ENCODE results near the gene SUN1.

The SUN1 gene

DNA sequence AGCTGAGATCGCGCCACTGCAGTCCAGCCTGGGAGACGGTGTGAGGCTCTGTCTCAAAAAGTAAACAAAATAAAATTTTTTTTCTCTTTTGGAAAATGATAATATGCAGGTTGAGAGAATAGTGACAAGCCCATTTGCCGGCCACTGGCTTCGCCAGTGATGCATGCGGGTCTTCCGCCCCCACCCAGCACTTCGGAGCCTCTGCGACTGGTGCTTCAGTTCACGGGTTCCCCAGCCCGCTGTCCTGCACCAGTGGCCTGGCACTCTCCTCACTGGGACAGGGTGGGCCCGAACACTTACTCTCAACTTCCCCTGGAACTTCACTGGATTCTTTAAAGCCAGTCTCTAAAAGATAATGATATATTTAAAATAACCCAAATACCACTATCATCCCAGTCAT, 2.7 kb downstream of the SUN1 start:
- H3K4me3 ChIP-seq (replicated peaks; ENCODE audit: low read depth, low read length): no peak overlapping the region
- no peak for DNase-seq (ENCODE audit: extremely low read depth, low read depth)
- TF ChIP-seq, protein P1, sequence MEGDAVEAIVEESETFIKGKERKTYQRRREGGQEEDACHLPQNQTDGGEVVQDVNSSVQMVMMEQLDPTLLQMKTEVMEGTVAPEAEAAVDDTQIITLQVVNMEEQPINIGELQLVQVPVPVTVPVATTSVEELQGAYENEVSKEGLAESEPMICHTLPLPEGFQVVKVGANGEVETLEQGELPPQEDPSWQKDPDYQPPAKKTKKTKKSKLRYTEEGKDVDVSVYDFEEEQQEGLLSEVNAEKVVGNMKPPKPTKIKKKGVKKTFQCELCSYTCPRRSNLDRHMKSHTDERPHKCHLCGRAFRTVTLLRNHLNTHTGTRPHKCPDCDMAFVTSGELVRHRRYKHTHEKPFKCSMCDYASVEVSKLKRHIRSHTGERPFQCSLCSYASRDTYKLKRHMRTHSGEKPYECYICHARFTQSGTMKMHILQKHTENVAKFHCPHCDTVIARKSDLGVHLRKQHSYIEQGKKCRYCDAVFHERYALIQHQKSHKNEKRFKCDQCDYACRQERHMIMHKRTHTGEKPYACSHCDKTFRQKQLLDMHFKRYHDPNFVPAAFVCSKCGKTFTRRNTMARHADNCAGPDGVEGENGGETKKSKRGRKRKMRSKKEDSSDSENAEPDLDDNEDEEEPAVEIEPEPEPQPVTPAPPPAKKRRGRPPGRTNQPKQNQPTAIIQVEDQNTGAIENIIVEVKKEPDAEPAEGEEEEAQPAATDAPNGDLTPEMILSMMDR (IDR thresholded peaks at IDR 0.05; ENCODE audit: low read depth, low read length, missing control alignments): no peak

DNA sequence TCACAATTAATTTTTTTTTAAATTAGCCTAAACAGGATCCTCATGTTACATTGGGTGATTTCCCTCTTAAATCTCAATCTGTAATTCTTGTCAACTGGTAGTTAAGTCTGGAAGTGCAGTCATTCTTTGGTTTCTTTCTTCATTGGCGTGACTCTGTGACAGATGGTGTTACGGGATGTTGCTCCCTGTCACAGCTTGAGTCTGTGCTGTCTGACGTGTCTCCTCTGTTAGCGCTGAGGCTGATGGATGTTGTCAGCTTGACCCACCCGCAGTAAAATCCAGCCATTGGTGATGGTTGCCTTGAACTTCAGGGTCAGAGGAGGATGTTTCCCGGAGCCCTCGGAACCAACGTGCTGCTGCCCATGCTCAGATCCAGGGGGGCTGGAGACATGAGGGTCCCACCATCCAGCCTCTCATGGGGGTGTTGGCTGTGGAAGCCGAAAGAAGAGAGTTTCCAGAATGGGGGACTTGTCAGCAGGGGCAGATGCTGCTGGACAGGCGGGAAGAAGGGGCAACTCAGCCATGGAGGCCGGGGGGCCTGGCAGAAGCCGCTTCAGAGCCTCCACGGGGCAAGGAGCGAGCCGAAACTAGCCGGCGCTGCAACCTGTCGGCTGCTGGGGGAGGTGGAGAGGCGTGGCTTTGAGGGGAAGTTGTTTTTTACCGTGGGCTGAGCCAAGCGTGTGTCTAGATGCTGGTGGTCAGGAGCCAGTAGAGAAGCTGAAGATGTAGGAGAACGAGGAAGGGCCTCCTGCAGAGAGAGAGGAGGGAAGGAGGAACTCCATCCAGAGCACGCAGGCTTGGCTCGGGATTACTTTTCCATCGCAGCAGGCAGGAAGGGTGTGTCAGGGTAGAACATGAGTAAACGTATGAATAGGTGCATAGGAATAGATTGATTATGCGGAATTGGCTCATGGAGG, 3.5 kb downstream of the SUN1 start:
- TF ChIP-seq, protein P1 (IDR thresholded peaks at IDR 0.05; ENCODE audit: low read depth, low read length, missing control alignments): no peak
- no peak for DNase-seq (ENCODE audit: extremely low read depth, low read depth)
- no peak overlapping the region for H3K4me3 ChIP-seq (replicated peaks; ENCODE audit: low read depth, low read length)

DNA sequence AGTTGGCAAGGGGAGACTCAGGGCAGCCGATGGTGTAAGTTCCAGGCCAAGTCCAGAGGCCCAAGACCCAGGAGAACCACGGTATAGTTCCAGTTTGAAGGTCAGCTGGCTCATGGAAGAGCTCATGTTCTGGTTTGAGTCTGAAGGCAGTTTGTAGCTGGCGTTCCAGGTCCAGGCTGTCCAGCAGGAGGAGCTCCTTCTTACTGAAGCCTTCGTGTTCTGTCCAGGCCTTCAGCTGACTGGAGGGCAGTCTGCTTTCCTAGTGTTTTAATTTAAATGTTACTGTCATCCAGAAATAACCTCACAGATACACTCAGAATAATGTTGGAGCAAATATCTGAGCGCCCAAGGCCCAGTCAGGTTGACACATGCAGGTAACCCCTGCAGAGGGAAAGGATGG, 4.2 kb downstream of the SUN1 start:
- TF ChIP-seq, protein P1 (IDR thresholded peaks at IDR 0.05; ENCODE audit: low read depth, low read length, missing control alignments): peak; percentile 62
- no peak overlapping the region for H3K4me3 ChIP-seq (replicated peaks; ENCODE audit: low read depth, low read length)
- no peak for DNase-seq (ENCODE audit: extremely low read depth, low read depth)

DNA sequence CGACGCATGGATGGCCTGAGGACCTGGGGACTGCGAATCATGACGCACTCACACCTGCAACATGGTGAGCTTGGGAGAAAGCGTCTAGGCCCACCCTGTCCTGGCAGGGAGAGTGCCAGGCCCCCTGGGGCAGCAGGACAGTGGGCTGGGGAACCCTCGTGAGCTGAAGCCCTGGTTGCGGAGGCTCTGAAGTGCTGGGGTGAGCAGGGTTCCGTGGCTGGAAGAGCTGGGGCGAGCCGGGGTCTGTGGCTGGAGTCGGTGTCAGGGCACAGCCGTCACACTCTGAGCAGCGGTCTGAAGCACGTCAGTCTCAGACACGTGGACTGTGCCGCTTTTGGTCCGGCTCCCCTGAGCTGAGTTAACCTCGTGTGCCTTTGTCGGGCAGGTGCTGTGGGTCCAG, 4.7 kb downstream of the SUN1 start:
- TF ChIP-seq, protein P1 (IDR thresholded peaks at IDR 0.05; ENCODE audit: low read depth, low read length, missing control alignments): no peak
- no peak overlapping the region for H3K4me3 ChIP-seq (replicated peaks; ENCODE audit: low read depth, low read length)
- DNase-seq (ENCODE audit: extremely low read depth, low read depth): no peak

DNA sequence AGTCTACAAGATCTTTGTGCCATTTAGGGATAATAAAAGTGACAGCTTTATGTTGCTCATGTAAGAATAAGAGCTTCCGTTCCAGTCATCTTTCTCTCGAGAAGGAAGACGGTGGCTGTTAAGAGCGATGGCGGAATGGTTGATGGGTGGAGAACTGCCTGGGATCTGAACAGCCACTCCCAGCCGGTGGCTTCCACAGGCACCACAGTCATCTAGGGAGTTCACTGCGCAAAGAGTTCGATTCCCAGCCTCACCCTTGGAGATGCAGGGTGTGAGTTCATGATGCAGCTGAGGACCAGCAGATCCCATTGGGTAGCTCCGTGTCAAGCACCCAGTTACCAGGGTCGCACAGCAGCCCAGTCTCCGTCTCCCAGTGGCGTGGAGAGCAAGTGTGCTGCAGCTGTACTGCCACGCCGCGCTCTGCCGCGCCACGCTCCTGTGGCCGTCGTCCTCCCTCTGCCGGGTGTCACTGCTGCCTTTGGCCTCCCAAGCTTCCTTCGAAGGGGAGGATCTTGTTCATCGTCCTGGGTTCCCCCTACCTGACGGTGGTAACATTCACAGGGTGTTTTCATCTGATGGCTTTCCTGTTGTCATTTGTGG, 7.8 kb downstream of the SUN1 start:
- TF ChIP-seq, protein P1 (IDR thresholded peaks at IDR 0.05; ENCODE audit: low read depth, low read length, missing control alignments): no peak
- no peak overlapping the region for H3K4me3 ChIP-seq (replicated peaks; ENCODE audit: low read depth, low read length)
- DNase-seq (ENCODE audit: extremely low read depth, low read depth): no peak

DNA sequence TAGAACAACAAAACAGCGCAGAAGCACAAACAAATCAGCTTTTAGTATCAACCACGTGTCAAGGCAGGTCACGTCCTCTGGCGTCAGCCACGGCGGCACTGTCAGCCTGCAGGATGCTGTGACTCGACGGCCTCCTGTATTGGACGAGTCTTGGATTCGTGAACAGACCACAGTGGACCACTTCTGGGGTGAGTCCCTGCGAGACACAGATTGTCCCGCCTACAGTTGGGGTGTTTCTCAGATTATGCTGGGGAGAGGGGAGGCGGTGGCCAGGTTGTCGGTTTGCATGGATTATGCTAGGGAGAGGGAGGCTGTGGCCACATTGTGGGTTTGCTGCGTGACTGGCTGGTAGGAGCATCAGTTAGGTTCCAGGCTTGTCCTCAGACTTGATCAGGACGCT, 9.7 kb downstream of the SUN1 start:
- TF ChIP-seq, protein P1 (IDR thresholded peaks at IDR 0.05; ENCODE audit: low read depth, low read length, missing control alignments): no peak
- no peak overlapping the region for H3K4me3 ChIP-seq (replicated peaks; ENCODE audit: low read depth, low read length)
- DNase-seq (ENCODE audit: extremely low read depth, low read depth): no peak

All from HFF-Myc (cell line).